GM21447 (cell line): ENCODE results near the gene PIGU.
"Not testable (repeated sequence)": the region's sequence is repeated elsewhere in the genome, so short reads cannot be mapped to it uniquely, and the experiment has no call there.

ENCODE experiments used
- ATAC-seq: cut with Tn5 transposase; IDR thresholded peaks from one replicate; pipeline ENCODE4 v1.9.1; 2021; ENCODE audit not compliant: unreplicated experiment

The PIGU gene

GRCh38 chr20:34663213-34663943 is 13.5 kb downstream of the PIGU start:
- ATAC-seq: no peak

DNA sequence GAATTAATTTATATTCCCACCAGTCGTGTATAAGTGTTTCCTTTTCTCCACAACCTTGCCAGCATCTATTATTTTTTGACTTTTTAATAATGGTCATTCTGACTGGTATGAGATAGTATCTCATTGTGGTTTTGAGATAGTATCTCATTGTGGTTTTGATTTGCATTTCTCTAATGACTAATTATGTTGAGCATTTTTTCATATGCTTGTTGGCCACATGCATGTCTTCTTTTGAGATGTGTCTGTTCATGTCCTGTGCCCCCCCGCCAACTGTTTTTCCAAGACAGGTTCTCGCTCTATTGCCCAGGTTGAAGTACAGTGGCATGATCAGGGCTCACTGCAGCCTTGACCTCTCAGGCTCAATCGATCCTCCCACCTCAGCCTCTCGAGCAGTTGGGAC is 15.1 kb downstream of the PIGU start:
- ATAC-seq: not testable (repeated sequence)

GRCh38 chr20:34658654-34659053 is 18.2 kb downstream of the PIGU start:
- not testable (repeated sequence) for ATAC-seq

DNA sequence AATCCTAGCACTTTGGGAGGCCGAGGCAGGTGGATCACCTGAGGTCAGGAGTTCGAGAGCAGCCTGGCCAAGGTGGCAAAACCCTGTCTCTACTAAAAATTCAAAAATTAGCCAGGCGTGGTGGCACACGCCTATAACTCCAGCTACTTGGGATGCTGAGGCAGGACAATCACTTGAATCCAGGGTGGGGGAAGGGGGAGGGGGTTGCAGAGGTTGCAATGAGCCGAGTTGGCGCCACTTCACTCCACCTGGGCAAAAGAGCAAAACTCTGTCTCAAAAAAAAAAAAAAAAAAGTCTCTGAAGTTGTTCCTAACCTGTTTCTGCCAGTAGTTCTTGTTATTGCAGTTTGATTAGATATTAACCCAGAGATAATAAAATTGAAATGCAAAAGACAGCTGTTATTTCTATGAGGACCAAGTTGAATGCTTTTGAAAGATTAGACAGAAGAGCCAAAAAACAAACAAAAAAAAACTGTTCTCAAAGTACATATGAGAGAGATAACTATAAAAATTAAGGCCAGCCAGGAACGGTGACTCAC is 22.6 kb downstream of the PIGU start:
- ATAC-seq: no peak

DNA sequence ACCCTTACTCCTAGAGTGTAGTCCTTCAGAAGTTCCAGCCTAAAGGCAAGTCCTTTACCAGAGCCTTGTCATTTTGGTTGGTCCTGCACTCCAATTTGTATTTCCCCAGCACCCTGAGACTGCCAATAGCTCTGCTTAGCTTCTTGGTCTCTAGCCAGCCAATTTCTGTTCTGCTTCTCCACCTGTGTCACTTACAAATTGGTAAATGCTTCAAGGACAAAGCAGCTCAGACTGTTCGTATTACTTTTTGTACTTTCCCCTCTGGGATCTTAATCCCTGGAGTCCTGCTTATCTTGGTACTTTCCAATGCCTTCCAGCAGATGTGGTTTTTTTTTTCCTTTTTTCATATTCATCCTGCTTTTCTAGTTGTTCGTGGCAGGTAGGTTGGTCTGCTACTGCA is 25.7 kb downstream of the PIGU start:
- no peak for ATAC-seq

DNA sequence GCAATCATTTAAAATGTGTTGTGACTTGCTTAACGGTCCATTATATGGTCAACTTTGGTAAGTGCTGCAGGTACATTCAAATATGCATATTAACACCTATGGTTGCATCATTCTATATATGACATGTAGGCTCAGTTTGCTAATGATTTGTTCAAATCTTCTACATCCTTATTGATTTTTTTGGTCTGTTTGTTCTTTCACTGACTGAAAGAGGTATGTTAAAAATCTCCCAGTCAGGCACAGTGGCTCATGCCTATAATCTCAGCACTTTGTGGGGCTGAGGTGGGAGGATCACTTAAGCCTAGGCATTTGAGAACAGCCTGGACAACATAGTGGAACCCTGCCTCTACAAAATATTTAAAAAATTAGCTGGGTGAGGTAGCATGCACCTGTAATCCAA is 29.2 kb downstream of the PIGU start:
- no peak for ATAC-seq

DNA sequence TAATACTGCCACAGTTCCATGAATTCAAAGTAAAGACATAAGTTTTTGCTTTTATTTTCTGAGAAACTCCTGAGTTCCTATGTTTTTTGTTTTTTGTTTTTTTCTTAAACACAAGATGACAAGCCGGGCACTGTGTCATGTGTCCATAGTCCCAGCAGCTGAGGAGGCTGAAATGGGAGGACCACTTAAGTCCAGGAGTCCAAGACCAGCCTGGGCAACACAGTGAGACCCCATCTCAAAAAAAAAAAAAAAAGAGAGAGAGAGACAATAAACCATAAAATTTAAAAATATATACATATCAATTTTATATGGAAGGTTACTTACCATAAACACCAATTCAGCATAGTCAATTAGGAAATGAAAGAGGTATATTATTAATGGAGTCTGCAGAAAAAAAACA is 31.9 kb downstream of the PIGU start:
- ATAC-seq: no peak

DNA sequence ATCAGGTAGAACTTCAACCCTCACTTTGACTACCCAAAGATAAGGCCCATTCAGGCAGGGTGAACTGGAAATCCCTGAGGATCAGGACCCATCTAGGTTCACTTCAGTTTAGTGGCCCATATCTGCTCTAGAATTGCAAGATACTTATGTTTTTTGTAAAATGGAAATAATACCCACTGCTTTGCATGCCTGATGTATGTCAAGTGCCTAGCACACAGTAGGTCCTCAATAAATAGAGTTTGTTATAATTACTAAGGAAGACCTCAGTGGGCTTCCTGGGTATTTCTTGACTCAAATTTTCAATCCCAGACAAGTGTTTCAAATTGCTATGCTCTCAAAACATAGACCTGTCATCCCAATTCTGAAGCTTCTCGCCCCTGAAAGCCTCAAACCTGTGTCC is 32.5 kb downstream of the PIGU start:
- ATAC-seq: no peak

DNA sequence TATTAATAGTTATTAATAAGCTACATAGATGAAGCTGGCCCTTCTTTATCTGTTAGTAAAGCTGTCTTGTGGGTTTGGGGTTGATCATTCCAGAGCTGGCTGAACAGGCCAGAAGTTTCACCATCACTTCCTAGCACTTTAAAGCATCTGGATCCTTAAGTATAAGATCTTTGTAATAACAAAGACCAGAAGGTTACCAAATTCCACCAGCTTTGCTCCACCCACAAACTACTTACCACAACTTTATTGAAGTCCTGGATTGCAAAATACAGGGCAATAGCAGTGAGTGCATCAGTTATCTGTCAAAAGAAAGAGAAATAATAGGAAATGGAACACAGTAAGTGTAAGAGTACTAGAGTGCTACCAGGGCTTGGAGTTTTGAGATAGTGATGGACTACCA is 33.0 kb downstream of the PIGU start:
- no peak for ATAC-seq

- no peak for ATAC-seq
These were observed 34.9 kb downstream of the PIGU start for GRCh38 chr20:34642009-34642408.

DNA sequence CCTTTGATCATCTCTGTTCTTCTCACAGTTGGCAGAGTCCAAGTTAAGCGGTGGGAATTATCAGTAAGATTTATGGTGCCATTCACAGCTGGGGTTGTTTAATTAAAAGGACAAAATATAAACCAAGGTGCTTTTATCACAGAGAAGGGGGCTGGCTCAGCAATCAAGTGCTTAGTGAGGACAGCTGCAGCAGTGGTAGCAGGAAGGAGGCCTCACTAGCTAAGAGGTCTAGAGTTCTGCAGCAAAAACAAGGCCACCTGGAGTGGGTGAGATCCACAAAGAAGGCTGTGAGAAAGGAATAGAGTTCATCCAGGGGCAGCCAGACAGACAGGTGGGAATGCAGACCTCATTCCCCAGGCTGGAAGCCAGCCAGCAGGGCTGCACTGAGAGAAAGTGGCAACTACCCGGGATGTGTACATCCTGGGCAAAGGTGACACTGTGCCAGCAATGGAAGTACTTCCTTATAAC is 37.1 kb downstream of the PIGU start:
- ATAC-seq: no peak

DNA sequence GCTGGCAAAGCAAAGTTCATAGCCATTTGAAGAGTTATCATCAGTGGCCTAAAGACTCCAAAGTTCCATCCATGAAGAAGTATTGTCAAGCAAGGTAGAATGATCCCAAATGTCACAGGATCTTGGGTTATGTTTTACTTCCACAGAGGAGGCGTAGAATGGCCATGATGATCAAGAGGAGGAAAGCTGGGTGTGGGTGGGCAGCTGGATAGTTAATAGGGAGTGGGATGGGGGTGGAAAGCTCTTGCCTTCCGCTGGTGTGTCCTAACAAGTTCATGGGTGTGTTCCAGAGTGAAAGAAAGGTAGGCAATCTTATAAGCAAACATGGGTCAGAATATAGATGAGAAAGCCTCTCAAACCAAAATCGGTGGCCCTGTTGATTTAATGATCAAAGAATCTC is 38.4 kb downstream of the PIGU start:
- no peak for ATAC-seq

DNA sequence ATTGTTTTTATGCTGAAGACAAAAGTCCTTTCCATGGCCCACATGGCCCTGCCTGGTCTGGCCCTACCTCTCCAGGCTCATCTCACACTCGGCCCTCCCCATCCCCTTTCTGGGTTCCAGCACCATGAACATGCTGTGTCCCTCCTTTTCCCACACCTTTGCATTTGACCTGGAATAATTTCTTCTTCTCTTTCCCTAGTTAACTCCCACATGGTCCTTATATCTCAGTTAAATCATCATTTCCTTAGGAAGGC is 38.9 kb downstream of the PIGU start:
- ATAC-seq: no peak

DNA sequence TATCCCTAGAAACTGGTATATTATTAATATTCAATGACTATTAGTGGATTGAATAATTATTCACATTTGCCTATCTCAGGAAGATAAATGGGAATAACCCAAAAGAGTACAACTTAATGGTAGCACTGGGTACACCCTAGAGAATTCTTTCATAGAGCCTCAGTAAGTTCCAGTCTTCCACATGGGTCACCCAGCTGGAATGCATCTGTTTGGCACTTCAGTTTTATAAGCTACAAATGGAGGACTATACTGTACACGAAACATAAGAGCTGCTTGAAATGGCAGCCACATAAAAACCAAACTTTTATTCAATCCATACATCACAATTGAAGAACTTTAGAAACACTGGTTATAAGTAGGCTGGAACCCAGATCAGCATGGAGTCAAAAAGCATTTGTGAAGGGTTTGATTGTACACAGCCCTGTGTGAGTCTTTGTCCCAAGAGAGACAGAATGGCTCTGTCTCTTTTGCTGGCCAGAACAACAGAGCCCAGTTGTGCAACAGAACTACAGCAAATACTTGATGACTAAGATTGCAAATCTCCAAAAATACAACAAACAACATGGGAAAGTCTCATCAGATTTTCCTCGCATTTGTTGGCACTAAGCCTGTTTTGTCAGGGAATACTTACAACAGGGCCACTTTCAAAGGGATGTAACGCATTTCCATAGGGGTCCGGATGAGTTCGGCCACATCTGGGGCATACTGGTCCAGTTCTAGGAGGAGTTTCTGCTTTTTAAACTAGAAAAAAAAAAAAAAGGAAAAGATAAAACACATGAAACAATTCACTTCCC is 39.5 kb downstream of the PIGU start:
- no peak for ATAC-seq

GRCh38 chr20:34636648-34637047 is 40.2 kb downstream of the PIGU start:
- ATAC-seq: no peak

GRCh38 chr20:34634392-34634791 is 42.5 kb downstream of the PIGU start:
- ATAC-seq: no peak

DNA sequence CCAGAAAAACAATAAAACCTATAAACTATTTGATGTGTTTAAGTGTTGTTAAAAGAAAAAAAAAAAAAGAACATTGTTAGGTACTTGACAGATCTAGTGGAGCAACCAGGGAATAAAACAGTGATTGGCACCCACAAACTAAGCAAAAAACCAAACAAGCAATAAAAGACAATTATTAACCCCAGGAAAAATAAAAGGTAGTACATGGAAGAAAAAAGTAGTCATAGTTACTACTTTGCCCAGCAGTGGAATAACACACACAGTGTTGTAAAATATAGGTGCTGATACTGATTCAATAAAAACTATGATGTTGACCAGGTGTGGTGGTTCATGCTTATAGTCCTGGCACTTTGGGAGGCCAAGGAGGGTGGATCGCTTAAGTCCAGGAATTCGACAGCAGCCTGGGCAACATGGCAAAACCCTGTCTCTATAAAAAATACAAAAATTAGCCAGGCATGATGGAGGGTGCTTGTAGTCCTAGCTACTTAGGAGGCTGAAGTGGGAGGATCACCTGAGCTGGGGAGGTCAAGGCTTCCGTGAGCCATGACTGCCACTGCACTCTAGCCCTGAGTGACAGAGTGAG is 43.9 kb downstream of the PIGU start:
- ATAC-seq: no peak

- no peak for ATAC-seq
These were observed 47.0 kb downstream of the PIGU start for GRCh38 chr20:34629904-34630303.

DNA sequence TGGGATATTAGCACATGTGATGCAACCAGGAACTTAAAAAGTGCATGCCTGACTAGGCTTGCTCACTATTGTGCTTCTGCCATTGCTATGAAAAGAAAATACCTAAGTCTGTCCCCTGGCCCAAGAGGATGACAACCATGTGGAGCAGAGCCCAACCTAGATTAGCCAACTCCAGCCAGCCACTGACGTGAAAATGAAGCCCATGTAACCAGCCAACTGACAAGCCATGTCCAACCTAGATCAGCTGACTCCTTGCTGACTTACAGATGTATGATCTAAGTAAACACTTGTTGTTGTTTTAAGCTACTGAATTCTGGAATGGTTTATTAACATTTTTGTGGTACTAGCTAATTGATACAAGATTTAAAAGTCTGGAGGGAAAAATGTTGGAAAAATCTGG is 47.5 kb downstream of the PIGU start:
- ATAC-seq: no peak

GRCh38 chr20:34628026-34628425 is 48.9 kb downstream of the PIGU start:
- no peak for ATAC-seq

GRCh38 chr20:34627458-34627857 is 49.4 kb downstream of the PIGU start:
- ATAC-seq: no peak

GRCh38 chr20:34626992-34627391 is 49.9 kb downstream of the PIGU start:
- ATAC-seq: no peak
